CD4-positive, alpha-beta T cell (primary cell): ENCODE measurements around the gene OCA2. TPM values are rescaled to one million over a fixed set of nuclear protein-coding genes. Genes with fewer than 3 reads are reported as not detected.

Source experiments
- ATAC-seq: fragments of 200-7000 bp; cut with Tn5 transposase; one replicate; pipeline ENCODE4 v1.10.0; 2022; ENCODE audit warnings: mild to moderate bottlenecking; ENCODE audit not compliant: poor library complexity
- CTCF ChIA-PET: fragments of 350-600 bp; sonication (Branson Sonifier 250); formaldehyde crosslinking; loops from one replicate; lab custom pipeline; 2021; ENCODE audit warnings: antibody characterized with exemption, inconsistent platforms; lab: Charles Lee
- POLR2A ChIA-PET: fragments of 350-600 bp; sonication (Branson Sonifier 250); formaldehyde crosslinking; loops from one replicate; lab custom pipeline; 2021; ENCODE audit warnings: antibody characterized with exemption, inconsistent platforms; lab: Charles Lee
- DNase-seq, 14 experiments: peaks; one replicate each; pipeline ENCODE4 v3.0.0-alpha.2; 2013 to 2020; ENCODE audit warnings: mixed read lengths in 2 of 14
- H3K27ac ChIP-seq, 2 donors: one replicate each; pipeline versions ENCODE4 v1.5.1 to v1.7.0; 2013; ENCODE audit warnings: low read length in 2 of 2, low read depth in 1 of 2, mild to moderate bottlenecking in 1 of 2
- H3K27me3 ChIP-seq, 2 experiments: 1 replicate in 1 of 2; 2 replicates in 1 of 2; pipeline versions ENCODE4 v1.6.1 to v1.7.0; 2013; ENCODE audit warnings: low read length in 2 of 2, control low read depth in 1 of 2, mild to moderate bottlenecking in 1 of 2, moderate library complexity in 1 of 2; ENCODE audit not compliant: insufficient read depth in 2 of 2, control insufficient read depth in 1 of 2
- H3K36me3 ChIP-seq: one replicate; pipeline ENCODE4 v1.6.1; 2013; ENCODE audit warnings: low read length, control low read depth; ENCODE audit not compliant: insufficient read depth
- H3K4me1 ChIP-seq: one replicate; pipeline ENCODE4 v1.6.1; 2013; ENCODE audit warnings: low read length, control low read depth; ENCODE audit not compliant: insufficient read depth
- H3K4me3 ChIP-seq: one replicate; pipeline ENCODE4 v1.5.1; 2013; ENCODE audit warnings: mild to moderate bottlenecking, low read length, moderate library complexity
- H3K9me3 ChIP-seq, 2 experiments: 1 replicate in 1 of 2; 2 replicates in 1 of 2; pipeline versions ENCODE4 v1.6.1 to v1.7.0; 2013; ENCODE audit warnings: low read length in 2 of 2, mild to moderate bottlenecking in 2 of 2, control low read depth in 1 of 2, moderate library complexity in 1 of 2; ENCODE audit not compliant: control insufficient read depth in 1 of 2, insufficient read depth in 1 of 2
- H3K27ac Mint-ChIP-seq: one replicate; pipeline ENCODE4 v1.8.0; 2020; ENCODE audit warnings: mixed read lengths
- H3K27me3 Mint-ChIP-seq: one replicate; pipeline ENCODE4 v1.8.0; 2021; ENCODE audit warnings: mixed read lengths
- H3K36me3 Mint-ChIP-seq: one replicate; pipeline ENCODE4 v1.8.0; 2021; ENCODE audit warnings: low read depth, mixed read lengths
- H3K4me1 Mint-ChIP-seq: one replicate; pipeline ENCODE4 v1.8.0; 2021; ENCODE audit warnings: low read depth, mixed read lengths
- H3K4me3 Mint-ChIP-seq: one replicate; pipeline ENCODE4 v1.8.0; 2020; ENCODE audit warnings: mild to moderate bottlenecking, mixed read lengths
- H3K9me3 Mint-ChIP-seq: one replicate; pipeline ENCODE4 v1.8.0; 2020; ENCODE audit warnings: mixed read lengths
- CTCF ChIP-seq: fragments of 200-600 bp; IDR thresholded peaks from one replicate; pipeline ENCODE4 v1.8.0; 2022; ENCODE audit warnings: antibody characterized with exemption, mild to moderate bottlenecking
- intact Hi-C, 2 experiments: fragments of 100-400 bp; cut with DNase I in 1 of 2; cut with micrococcal nuclease in 1 of 2; formaldehyde crosslinking; loops; one replicate each; pipeline versions ENCODE4 v1.15.1 to v1.9.0; 2023 to 2025; cut with DNase I, micrococcal nuclease
- total RNA-seq, 174 experiments: library from RNA in 2 of 174; stranded (reverse) in 2 of 174; gene quantifications; one replicate each; pipeline ENCODE4 v1.2.3 and lab custom pipeline; 2021 to 2026

The OCA2 gene
- total RNA-seq, 2 experiments from 2014 or later, result not detected

- Histone ChIP-seq H3K4me3 (no peak overlapping the region), H3K36me3 (peaks cover 61% of the 10 kb centered on the region), H3K27ac (no peak overlapping the region), H3K9me3 (no peaks in the 10 kb centered on the region), H3K4me1 (peaks cover 1% of the 10 kb centered on the region), H3K27me3 (no peaks in the 10 kb centered on the region)
- ATAC-seq, result no peak
- Mint-ChIP-seq H3K9me3 (no peaks in the 10 kb centered on the region), H3K27ac (no peak overlapping the region), H3K4me1 (peaks cover 1% of the 10 kb centered on the region), H3K27me3 (no peaks in the 10 kb centered on the region), H3K4me3 (no peak overlapping the region), H3K36me3 (peaks cover 60% of the 10 kb centered on the region)
- DNase-seq, result no peak
- intact Hi-C loops, result no loop called here
- TF ChIP-seq CTCF, result no peak
- ChIA-PET CTCF (no interaction called here), POLR2A (no interaction called here)
Measured at GRCh38 chr15:28112962-28113361, 13.8 kb upstream of the OCA2 start.

GRCh38 chr15:28112101-28112760, 13.1 kb upstream of the OCA2 start:
- intact Hi-C loops, result no loop called here
- H3K4me1 Mint-ChIP-seq, result peaks cover 4% of the 10 kb centered on the region
- DNase-seq (no peak), ATAC-seq (no peak)
- no peak for TF ChIP-seq CTCF
- ChIA-PET POLR2A (no interaction called here), CTCF (no interaction called here)
- Histone ChIP-seq H3K4me1 (peaks cover 9% of the 10 kb centered on the region), H3K36me3 (peaks cover 56% of the 10 kb centered on the region), H3K4me3 (no peak overlapping the region), H3K27ac (no peak overlapping the region), H3K27me3 (no peaks in the 10 kb centered on the region), H3K9me3 (no peaks in the 10 kb centered on the region)
- no peak overlapping the region for H3K27ac Mint-ChIP-seq
- H3K27me3 Mint-ChIP-seq, result peaks cover 1% of the 10 kb centered on the region
- no peak overlapping the region for H3K4me3 Mint-ChIP-seq
- no peaks in the 10 kb centered on the region for H3K9me3 Mint-ChIP-seq
- peaks cover 53% of the 10 kb centered on the region for H3K36me3 Mint-ChIP-seq

GRCh38 chr15:28111543-28111942, 12.4 kb upstream of the OCA2 start:
- Histone ChIP-seq H3K27me3 (no peaks in the 10 kb centered on the region), H3K36me3 (peaks cover 49% of the 10 kb centered on the region), H3K4me1 (peaks cover 10% of the 10 kb centered on the region), H3K4me3 (no peak overlapping the region), H3K27ac (no peak overlapping the region), H3K9me3 (no peaks in the 10 kb centered on the region)
- Mint-ChIP-seq H3K4me1 (peaks cover 4% of the 10 kb centered on the region), H3K9me3 (no peaks in the 10 kb centered on the region), H3K27me3 (peaks cover 5% of the 10 kb centered on the region), H3K27ac (no peak overlapping the region), H3K4me3 (no peak overlapping the region), H3K36me3 (peaks cover 51% of the 10 kb centered on the region)
- TF ChIP-seq CTCF, result no peak
- intact Hi-C loops, result no loop called here
- DNase-seq (no peak), ATAC-seq (no peak)
- ChIA-PET POLR2A (no interaction called here), CTCF (no interaction called here)
